NOMO-1 (cell line): ENCODE data around the gene FAM81B.

Experiments used
- DNase-seq, 2 experiments: peaks; one replicate each; lab custom pipeline; 2025; ENCODE audit not compliant: unreplicated experiment in 2 of 2; lab: John Stamatoyannopoulos, UW

Gene FAM81B

GRCh38 chr5:95398989-95399388, 7.8 kb downstream of the FAM81B start:
- DNase-seq = no peak

DNA sequence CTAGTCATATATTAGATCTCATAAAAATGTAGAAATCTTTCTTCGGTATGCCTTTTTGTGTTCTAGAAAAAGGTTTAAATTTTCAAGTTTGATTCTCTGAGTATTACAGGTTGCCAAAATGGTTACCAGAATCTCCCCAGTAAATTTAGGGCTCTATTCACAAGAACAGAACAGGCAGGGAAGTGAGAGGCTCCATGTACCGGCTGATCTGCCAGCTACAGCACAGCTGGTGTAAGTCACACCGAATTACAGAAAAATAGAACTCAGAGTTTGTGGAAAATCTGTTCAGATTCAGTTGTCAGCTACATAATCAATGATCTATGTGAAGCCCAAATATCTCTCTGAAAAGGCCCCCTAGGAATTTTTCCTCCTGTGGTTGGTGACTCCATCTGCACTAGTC, 10.5 kb downstream of the FAM81B start:
- no peak for DNase-seq

DNA sequence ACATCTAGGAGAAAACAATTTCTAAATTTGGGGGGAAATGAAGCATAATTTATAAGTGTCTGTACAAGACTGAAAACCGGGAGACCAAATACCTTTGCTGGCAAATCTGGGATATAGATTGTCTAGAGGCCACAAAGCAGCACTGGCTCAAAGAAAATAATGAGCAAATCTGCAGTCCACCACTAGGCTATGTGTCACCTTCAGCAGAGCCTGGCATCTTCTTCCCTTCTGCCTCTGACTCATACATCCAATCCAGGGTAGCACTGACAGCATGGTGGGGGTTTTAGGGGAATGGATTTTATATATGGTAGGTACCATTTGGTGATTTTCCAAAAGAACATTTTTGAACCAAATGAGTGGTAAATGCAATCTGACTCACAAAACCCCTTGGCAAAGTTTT, 12.8 kb downstream of the FAM81B start:
- no peak for DNase-seq

DNA sequence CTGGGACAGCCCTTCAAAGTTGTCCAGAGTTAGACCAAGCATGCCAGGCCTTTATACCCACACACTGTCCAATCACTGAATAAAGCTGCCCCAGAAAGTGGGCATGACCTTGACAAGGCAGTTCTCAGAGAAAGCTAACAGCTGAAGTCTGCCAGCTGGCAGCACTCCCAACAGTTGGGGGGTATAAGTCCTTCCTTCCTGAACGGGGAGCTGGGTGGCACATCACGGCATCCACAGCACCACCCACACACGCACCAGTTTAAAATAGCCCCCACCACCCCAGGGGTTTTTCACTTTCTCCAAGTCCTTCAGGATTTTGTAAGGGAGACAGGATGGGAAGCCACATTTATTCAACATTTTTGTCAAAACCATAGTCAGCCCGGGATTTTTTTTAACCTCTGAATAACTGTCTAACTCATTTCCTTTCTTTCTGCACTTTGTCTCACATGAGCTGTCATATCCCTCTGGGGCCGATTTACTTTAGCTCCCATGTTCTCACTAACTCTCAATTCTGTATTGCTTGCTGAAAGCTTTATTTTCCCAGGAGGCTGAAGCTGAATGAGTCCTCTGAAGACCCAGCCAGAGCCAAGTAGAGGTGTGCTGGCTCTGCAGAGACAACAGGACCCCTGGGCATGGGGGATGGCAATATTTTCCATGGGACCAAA, 15.4 kb downstream of the FAM81B start:
- no peak for DNase-seq

DNA sequence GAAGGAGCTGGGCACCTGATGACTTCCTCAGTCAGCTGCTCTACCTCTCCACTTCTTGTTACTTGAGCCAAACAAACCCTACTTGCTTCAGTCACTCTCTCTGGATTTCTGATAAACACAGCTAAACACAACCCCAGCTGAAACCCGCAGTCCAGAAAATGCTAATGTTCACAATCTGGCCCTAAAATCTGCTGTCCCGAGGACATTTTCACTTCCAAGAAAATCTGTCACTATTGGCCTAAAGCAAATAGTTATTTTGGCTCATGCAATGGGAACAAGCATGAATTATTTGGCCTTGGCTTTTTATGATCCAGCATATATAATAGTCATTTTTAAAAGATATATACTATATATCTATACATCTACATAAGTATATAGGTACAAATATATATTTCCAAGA, 19.1 kb downstream of the FAM81B start:
- DNase-seq = no peak

DNA sequence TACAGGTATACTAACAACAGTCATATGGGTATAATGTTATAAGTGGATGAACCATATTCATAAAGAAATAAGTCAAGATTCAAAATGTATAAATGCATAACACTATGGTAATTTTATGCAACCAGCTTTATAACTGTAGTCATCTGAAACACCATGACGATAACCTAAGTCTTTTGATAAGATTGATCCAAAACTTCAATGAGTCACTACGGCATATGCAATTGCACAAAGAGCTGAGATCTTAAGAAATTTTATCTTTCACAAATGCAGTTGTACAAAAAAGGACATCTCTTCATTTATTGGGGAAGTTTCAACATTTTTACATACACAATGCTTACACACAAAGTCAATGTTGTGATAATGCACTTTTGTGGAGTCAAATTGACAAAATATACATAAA, 20.3 kb downstream of the FAM81B start:
- no peak for DNase-seq

DNA sequence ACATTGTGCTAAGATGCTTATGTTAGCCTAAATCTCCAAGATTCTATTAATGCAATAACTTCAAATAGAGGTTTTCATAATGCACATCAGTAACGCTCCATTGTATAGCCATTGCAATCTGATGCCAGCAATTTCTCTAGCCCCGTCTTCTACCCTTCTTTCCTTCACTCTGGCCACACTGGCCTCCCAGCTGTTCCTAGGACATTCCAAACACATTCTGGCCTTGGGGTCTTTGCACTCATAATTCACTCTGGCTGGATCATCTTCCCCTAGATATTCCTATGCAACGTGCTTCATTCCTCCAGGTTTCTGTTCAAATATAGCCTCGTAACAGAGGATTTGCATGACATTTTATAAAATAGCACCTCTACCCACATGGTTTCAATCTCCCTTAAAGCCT, 23.3 kb downstream of the FAM81B start:
- no peak for DNase-seq

DNA sequence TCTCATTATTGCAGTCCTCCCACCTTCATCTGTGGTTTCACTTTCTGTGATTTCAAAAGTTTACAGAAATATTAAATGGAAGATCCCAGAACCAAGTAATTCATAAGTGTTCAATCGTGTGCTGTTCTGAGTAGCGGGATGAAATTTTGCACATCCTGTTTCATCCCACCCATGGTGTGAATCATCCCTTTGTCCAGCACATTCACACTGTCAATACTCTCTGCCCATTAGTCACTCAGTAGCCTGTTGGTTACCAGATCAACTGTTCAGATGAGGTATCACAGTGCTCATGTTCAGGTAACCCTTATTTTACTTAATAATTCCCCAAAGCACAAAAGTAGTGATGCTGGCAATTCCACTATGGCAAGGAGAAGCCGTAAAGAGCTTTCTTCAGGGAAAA, 26.8 kb downstream of the FAM81B start:
- no peak for DNase-seq

DNA sequence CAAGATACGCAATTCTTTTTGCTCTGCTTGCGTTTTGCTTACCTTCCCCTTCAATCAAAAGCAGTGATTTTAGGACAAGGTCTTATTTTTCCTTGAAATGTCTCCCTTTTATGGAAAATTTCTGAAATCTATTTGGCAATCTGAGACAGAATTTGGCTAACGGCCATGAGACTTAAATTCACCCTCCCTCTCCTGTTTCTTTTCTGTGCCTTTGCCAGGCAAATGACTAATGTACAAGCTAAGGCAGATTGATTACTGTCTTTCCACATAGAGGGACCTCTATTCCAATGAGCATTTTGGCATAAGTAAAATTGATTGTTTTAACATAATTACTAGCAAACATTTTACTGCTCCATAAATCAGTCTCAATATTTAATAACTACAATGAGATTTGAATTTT, 31.7 kb downstream of the FAM81B start:
- no peak for DNase-seq

DNA sequence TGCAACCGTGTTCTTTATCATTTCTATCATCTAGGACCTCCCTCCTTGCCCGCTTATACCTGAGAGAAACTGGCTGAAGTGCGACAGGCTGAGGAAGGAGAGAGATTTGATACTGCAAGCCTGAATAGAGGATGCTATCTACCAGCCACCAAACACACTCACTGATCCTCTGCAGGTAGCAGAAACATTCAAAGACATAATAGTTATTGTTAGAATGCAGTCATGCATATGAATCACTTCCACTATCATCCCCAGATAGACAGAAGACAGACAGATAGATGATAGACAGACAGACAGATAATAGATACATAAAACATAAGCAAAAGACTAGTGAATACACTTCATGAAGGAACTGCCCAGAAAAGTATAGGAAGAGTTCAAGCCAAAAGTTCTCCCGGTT, 32.9 kb downstream of the FAM81B start:
- no peak for DNase-seq

GRCh38 chr5:95424526-95424925, 33.4 kb downstream of the FAM81B start:
- no peak for DNase-seq

DNA sequence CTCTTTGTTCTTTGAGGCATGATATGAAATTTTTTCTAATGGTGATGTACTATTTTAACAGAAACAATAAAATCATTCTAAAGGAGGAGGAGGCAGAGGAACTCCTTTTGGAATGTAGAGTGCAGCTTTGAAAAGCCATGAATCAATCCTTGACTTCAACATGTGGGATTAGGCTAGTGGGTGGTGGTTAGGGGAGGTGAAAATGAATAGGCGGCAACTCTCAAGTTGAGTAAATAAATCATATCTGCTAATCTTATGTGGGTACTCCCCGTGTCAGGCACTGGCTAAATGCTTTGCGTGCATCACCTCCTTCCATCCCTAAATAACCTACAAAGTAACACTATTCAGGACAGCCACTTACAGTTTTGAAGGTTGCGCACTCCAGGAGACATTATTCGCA, 35.1 kb downstream of the FAM81B start:
- no peak for DNase-seq

GRCh38 chr5:95432779-95433178, 41.6 kb downstream of the FAM81B start:
- no peak for DNase-seq

GRCh38 chr5:95439801-95440493, 48.8 kb downstream of the FAM81B start:
- DNase-seq = no peak

DNA sequence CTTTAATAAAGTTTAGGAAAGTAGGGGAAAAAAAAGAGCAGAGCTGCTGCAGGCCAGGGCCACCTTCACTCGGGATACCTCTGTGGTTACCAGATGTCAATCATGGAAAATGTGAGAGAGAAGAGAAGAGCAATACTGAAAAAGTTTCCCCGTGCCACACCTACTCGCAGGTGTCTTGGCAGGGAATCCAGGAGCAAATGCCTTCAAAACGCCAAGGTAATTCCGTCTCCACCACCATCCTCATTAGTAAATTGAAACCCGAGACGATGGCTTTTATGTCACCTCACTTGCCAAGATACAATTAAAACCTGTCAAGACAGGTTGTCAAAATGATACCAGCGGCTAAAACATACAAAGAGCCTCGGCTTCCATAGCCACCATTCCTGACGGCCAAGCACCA, 49.7 kb downstream of the FAM81B start:
- no peak for DNase-seq

DNA sequence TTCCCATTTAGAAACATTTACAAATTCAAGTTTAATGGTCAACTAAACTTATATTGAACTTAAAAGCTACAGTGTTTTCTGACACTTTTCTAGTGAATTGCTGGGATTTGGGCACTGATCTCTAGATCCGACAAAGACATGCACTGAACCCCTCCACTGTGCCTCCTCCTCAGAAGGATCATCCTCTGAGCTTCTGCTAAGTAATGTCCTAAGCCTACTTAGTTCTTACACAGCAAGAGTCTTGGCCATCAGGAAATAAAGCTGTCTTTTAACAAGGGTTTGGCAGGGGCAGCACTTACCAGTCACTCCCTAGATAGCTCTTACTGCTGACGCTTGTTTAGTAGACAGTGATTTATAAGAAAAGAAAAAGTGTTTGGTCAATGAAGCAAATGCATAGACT, 50.5 kb downstream of the FAM81B start:
- DNase-seq = no peak

DNA sequence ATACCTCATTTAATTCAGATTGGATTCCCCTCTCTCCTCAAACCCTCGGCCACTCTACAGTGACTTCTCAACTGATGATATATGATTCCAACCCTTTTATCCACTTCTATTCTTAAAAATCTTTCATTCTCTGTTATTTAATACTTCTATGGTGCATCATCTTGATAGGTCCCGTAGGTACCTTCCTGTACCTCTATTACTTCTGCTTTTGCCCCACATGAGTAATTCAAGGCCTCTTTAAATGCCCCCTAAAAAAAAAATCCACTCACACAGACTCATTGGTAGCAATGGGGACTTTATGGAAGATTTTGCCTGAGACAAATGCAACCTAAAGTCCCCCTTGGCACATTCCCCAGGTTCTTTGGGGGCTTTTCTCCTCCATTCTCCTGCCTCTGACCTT, 54.3 kb downstream of the FAM81B start:
- DNase-seq = no peak

GRCh38 chr5:95445995-95446394, 54.8 kb downstream of the FAM81B start:
- no peak for DNase-seq

DNA sequence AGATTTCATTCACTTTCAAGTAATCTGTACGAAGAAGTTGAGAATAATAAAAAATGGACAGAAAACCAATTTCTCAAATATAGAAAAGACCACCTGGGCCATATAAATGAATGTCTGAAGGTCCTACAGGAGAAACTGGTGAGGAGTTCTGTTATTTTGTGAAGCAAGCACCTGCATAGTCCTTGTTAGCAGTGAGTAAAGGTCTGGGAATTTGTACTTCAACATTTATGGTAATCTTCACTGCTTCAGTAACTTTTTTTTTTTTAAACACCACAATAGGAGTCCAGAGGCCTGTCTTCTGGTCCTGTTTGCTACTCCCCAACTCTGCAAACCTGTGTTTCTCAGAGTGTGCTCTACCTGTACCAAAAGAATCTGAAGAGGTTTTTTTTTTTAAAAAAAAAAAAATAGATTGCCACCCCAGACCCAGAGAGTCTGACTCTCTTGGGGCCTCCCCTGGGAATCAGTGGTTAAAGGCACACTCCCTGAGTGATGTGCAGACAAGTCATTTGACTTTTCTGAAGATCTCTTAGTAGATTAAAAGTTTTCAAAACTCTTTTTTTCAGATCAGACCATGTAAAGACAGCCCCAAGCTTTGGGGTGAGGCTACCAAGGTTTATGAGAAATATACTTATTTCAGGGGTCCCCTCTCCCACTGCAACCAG, 55.5 kb downstream of the FAM81B start:
- no peak for DNase-seq

- no peak for DNase-seq
Measured at GRCh38 chr5:95447961-95448360, 56.8 kb downstream of the FAM81B start.

GRCh38 chr5:95448789-95449188, 57.6 kb downstream of the FAM81B start:
- DNase-seq = no peak

GRCh38 chr5:95449460-95449859, 58.3 kb downstream of the FAM81B start:
- no peak for DNase-seq
